HepG2 (cell line): ENCODE data around the gene FGF14. TPM values are rescaled to one million over a fixed set of nuclear protein-coding genes. Genes with fewer than 3 reads are reported as not detected.

Experiments
- ATAC-seq: fragments of 200-7000 bp; cut with Tn5 transposase; 3 replicates; pipeline ENCODE4 v1.9.1; 2020; ENCODE audit warnings: mild to moderate bottlenecking, moderate library complexity
- BruUV-seq: library from RNA; stranded (reverse); fragments of 400-500 nt; replicated peaks from 2 replicates; lab custom pipeline; 2021; lab: Mats Ljungman, UMichigan
- CTCF ChIA-PET: fragments of 300-600 bp; formaldehyde crosslinking; extraction: SDS; loops from one replicate; lab custom pipeline; 2021; ENCODE audit warnings: low total read pairs, inconsistent platforms, low intra/inter-chr PET ratio; lab: Yijun Ruan, JAX
- POLR2A ChIA-PET: fragments of 350-600 bp; sonication (Branson Sonifier 250); formaldehyde crosslinking; loops from one replicate; lab custom pipeline; 2020; ENCODE audit warnings: antibody characterized with exemption, inconsistent platforms; lab: Yijun Ruan, JAX
- DNase-seq: peaks from one replicate; pipeline ENCODE4 v3.0.0-alpha.2; 2015; ENCODE audit warnings: low spot score
- FAIRE-seq: peaks from 3 replicates; lab custom pipeline; 2011; peaks lifted over from hg19 to GRCh38; lab: Jason Lieb, UNC
- H2AFZ ChIP-seq: one replicate; pipeline ENCODE4 v1.6.1; 2011; ENCODE audit warnings: low read length, inconsistent platforms
- H3K27ac ChIP-seq: fragments of 300-600 bp; 3 replicates; pipeline ENCODE4 v1.8.0; 2011; ENCODE audit warnings: mixed run types, mild to moderate bottlenecking, mixed read lengths, low read length, inconsistent platforms; ENCODE audit not compliant: insufficient read depth; ENCODE audit errors: extremely low read length
- H3K27me3 ChIP-seq, 2 experiments: fragments of 200-600 bp in 1 of 2; 2 replicates in 1 of 2; 3 replicates in 1 of 2; pipeline versions ENCODE4 v1.6.0 to v1.8.0; 2011; ENCODE audit warnings: low read length in 2 of 2, mild to moderate bottlenecking in 2 of 2, moderate library complexity in 2 of 2, inconsistent platforms in 1 of 2; ENCODE audit not compliant: insufficient read depth in 2 of 2, control insufficient read depth in 1 of 2
- H3K36me3 ChIP-seq, 2 experiments: fragments of 200-600 bp in 1 of 2; replicated peaks in 1 of 2; 2 replicates in 1 of 2; 3 replicates in 1 of 2; pipeline versions ENCODE4 v1.5.1 to v1.8.0; 2011; ENCODE audit warnings: low read length in 2 of 2, inconsistent platforms in 1 of 2; ENCODE audit not compliant: insufficient read depth in 2 of 2, control insufficient read depth in 1 of 2
- H3K4me1 ChIP-seq: 2 replicates; pipeline ENCODE4 v1.5.1; 2012; ENCODE audit warnings: low read length, inconsistent platforms; ENCODE audit not compliant: insufficient read depth
- H3K4me2 ChIP-seq: 2 replicates; pipeline ENCODE4 v1.6.0; 2011; ENCODE audit warnings: low read depth, low read length, inconsistent platforms
- H3K4me3 ChIP-seq, 3 experiments: fragments of 200-600 bp in 1 of 3; sonication (generic), shearing (Covaris generic) in 1 of 3; replicated peaks in 1 of 3; 2 replicates each; pipeline ENCODE4 v1.5.1; 2011 to 2016; ENCODE audit warnings: low read length in 3 of 3, inconsistent platforms in 2 of 3, low read depth in 2 of 3, mild to moderate bottlenecking in 2 of 3, control low read depth in 1 of 3, mixed read lengths in 1 of 3; ENCODE audit not compliant: insufficient read depth in 1 of 3
- H3K79me2 ChIP-seq: one replicate; pipeline ENCODE4 v1.6.1; 2011; ENCODE audit warnings: low read length, inconsistent platforms; ENCODE audit not compliant: insufficient read depth
- H3K9ac ChIP-seq: 2 replicates; pipeline ENCODE4 v1.6.0; 2011; ENCODE audit warnings: mild to moderate bottlenecking, low read depth, low read length, inconsistent platforms; ENCODE audit not compliant: insufficient read depth
- H3K9me3 ChIP-seq: 2 replicates; pipeline ENCODE4 v1.5.1; 2012; ENCODE audit warnings: mild to moderate bottlenecking, low read length
- H4K20me1 ChIP-seq: 2 replicates; pipeline ENCODE4 v1.6.0; 2011; ENCODE audit warnings: inconsistent platforms, mild to moderate bottlenecking, low read length, moderate library complexity; ENCODE audit not compliant: insufficient read depth
- BRCA1 ChIP-seq: sonication (generic); formaldehyde crosslinking; IDR thresholded peaks from 2 replicates; pipeline ENCODE4 v1.4.0; 2020; ENCODE audit warnings: missing genetic modification reagents
- CBX2 ChIP-seq, 2 experiments: fragments of 200-600 bp in 1 of 2; sonication (generic); formaldehyde crosslinking in 1 of 2; IDR thresholded peaks; 2 replicates each; pipeline versions ENCODE4 v1.7.0 to v1.8.1; 2018 to 2022; ENCODE audit warnings: low read depth in 2 of 2, low read length in 1 of 2, mild to moderate bottlenecking in 1 of 2, missing genetic modification reagents in 1 of 2
- SP5 ChIP-seq: IDR thresholded peaks from 2 replicates; pipeline ENCODE4 v1.6.1; 2016; ENCODE audit warnings: low read depth, borderline replicate concordance
- SRSF1 ChIP-seq: fragments of 200-400 bp; formaldehyde crosslinking; optimal IDR thresholded peaks from 2 replicates; pipeline ENCODE3; 2017; ENCODE audit warnings: mild to moderate bottlenecking, low read depth, low read length, moderate library complexity
- TEAD3 ChIP-seq: optimal IDR thresholded peaks from 2 replicates; pipeline ENCODE3; 2016; ENCODE audit warnings: borderline replicate concordance
- YEATS4 ChIP-seq: sonication (generic); formaldehyde crosslinking; IDR thresholded peaks from 2 replicates; pipeline ENCODE4 v1.4.0; 2020; ENCODE audit warnings: missing genetic modification reagents, borderline replicate concordance
- WGBS: methylation state at CpG from one replicate; pipeline ENCODE4 v1.1.6; 2017; ENCODE audit warnings: low lambda C conversion rate; 5-methylcytosine and 5-hydroxymethylcytosine counted together
- in situ Hi-C: cut with HindIII; loops from 2 replicates; pipeline ENCODE4 v1.10.0; 2017; ENCODE audit warnings: low pct_unique_long_range_greater_than_20kb; ENCODE audit not compliant: extremely low pct_ligation_motif_present
- intact Hi-C: fragments of 100-400 bp; cut with micrococcal nuclease; formaldehyde crosslinking; loops from one replicate; pipeline ENCODE4 v1.10.0; 2022; ENCODE audit not compliant: unreplicated experiment
- polyA plus RNA-seq, 8 experiments: library from polyadenylated mRNA; depleted of rRNA in 3 of 8; stranded (reverse) in 7 of 8; unstranded in 1 of 8; fragments of >200 nt; fragmentation: Illumina TruSeq in 4 of 8; extraction: Trizol in 4 of 8; gene quantifications; 2 replicates each; pipeline versions ENCODE4 v1.2.1 to v1.2.3, GENCODE V29; 2011 to 2016; ENCODE audit warnings: low read depth in 4 of 8, missing spikeins in 1 of 8, mixed read lengths in 1 of 8; ENCODE audit not compliant: insufficient read depth in 1 of 8
- total RNA-seq, 5 experiments: library from RNA; depleted of rRNA; stranded (reverse); fragments of >200 nt; fragmentation: Illumina TruSeq; extraction: Trizol; gene quantifications; 2 replicates each; pipeline ENCODE4 v1.2.3, GENCODE V29; 2016; ENCODE audit warnings: low read depth in 1 of 5
- TF ChIP-seq, protein P1 (sequence below): sonication (generic); formaldehyde crosslinking; IDR thresholded peaks from 2 replicates; pipeline ENCODE4 v1.5.0; 2020; ENCODE audit warnings: missing genetic modification reagents
- TF ChIP-seq, protein P2 (sequence below): sonication (generic); formaldehyde crosslinking; IDR thresholded peaks from 2 replicates; pipeline ENCODE4 v1.4.0; 2020; ENCODE audit warnings: mild to moderate bottlenecking, missing genetic modification reagents, borderline replicate concordance
- TF ChIP-seq, protein P3 (sequence below): sonication (generic); formaldehyde crosslinking; IDR thresholded peaks from 2 replicates; pipeline ENCODE4 v1.8.1; 2023; ENCODE audit warnings: mild to moderate bottlenecking, missing genetic modification reagents
- TF ChIP-seq, protein P4 (sequence below): sonication (generic); formaldehyde crosslinking; IDR thresholded peaks from 2 replicates; pipeline ENCODE4 v1.4.0; 2020; ENCODE audit warnings: missing genetic modification reagents
- TF ChIP-seq, protein P5 (sequence below): sonication (generic); formaldehyde crosslinking; IDR thresholded peaks from 2 replicates; pipeline ENCODE4 v1.8.0; 2022; ENCODE audit warnings: missing genetic modification reagents, mild to moderate bottlenecking, inconsistent platforms, borderline replicate concordance

Gene FGF14
- total and polyA plus RNA-seq, 2 of the 13 experiments (the other 11 are each of a cell fraction or from before 2014, with no cell fraction given) = not detected

DNA sequence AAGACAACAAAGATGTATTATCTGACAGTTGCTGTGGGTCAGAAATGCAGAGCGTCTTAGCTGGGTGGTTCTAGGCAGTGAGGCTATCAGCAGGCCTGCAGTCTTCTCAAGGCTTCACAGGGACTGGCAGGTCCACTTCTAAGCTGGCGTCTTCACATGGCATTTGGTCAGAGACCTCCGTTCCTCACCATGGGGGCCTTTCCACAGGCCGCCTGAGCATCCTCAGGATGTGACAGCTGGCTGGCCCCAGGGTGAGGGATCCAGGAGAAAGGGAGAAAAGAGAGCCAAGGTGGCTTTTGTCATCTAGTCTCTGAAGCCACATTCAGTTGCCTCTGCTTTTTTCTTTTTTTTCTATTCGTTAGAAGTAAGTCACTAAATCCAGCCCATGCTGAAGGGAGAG, 50.3 kb downstream of the FGF14 start:
- Histone ChIP-seq H2AFZ (no peak overlapping the region), H3K4me2 (no peak overlapping the region), H3K79me2 (no peaks in the 10 kb centered on the region), H3K27ac (no peak overlapping the region), H3K9me3 (no peaks in the 10 kb centered on the region), H3K27me3 (no peaks in the 10 kb centered on the region; a peak in 1 of 5 replicates), H3K4me1 (no peaks in the 10 kb centered on the region), H3K4me3 (no peak overlapping the region), H4K20me1 (no peaks in the 10 kb centered on the region), H3K9ac (no peak overlapping the region), H3K36me3 (no peaks in the 10 kb centered on the region)
- intact Hi-C loops (no loop called here), in situ Hi-C loops (no loop called here)
- ChIA-PET POLR2A (no interaction called here), CTCF (no interaction called here)
- DNase-seq (no peak), ATAC-seq (no peak), FAIRE-seq (no peak)
- BruUV-seq = no TSS peak
- 8% methylated on average over 4 of the region's 5 CpGs for WGBS
- TF ChIP-seq, protein P1, sequence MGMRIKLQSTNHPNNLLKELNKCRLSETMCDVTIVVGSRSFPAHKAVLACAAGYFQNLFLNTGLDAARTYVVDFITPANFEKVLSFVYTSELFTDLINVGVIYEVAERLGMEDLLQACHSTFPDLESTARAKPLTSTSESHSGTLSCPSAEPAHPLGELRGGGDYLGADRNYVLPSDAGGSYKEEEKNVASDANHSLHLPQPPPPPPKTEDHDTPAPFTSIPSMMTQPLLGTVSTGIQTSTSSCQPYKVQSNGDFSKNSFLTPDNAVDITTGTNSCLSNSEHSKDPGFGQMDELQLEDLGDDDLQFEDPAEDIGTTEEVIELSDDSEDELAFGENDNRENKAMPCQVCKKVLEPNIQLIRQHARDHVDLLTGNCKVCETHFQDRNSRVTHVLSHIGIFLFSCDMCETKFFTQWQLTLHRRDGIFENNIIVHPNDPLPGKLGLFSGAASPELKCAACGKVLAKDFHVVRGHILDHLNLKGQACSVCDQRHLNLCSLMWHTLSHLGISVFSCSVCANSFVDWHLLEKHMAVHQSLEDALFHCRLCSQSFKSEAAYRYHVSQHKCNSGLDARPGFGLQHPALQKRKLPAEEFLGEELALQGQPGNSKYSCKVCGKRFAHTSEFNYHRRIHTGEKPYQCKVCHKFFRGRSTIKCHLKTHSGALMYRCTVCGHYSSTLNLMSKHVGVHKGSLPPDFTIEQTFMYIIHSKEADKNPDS (CRISPR knock-in tag) = no peak
- TF ChIP-seq, protein P2, sequence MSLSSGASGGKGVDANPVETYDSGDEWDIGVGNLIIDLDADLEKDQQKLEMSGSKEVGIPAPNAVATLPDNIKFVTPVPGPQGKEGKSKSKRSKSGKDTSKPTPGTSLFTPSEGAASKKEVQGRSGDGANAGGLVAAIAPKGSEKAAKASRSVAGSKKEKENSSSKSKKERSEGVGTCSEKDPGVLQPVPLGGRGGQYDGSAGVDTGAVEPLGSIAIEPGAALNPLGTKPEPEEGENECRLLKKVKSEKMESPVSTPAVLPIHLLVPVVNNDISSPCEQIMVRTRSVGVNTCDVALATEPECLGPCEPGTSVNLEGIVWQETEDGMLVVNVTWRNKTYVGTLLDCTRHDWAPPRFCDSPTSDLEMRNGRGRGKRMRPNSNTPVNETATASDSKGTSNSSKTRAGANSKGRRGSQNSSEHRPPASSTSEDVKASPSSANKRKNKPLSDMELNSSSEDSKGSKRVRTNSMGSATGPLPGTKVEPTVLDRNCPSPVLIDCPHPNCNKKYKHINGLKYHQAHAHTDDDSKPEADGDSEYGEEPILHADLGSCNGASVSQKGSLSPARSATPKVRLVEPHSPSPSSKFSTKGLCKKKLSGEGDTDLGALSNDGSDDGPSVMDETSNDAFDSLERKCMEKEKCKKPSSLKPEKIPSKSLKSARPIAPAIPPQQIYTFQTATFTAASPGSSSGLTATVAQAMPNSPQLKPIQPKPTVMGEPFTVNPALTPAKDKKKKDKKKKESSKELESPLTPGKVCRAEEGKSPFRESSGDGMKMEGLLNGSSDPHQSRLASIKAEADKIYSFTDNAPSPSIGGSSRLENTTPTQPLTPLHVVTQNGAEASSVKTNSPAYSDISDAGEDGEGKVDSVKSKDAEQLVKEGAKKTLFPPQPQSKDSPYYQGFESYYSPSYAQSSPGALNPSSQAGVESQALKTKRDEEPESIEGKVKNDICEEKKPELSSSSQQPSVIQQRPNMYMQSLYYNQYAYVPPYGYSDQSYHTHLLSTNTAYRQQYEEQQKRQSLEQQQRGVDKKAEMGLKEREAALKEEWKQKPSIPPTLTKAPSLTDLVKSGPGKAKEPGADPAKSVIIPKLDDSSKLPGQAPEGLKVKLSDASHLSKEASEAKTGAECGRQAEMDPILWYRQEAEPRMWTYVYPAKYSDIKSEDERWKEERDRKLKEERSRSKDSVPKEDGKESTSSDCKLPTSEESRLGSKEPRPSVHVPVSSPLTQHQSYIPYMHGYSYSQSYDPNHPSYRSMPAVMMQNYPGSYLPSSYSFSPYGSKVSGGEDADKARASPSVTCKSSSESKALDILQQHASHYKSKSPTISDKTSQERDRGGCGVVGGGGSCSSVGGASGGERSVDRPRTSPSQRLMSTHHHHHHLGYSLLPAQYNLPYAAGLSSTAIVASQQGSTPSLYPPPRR (CRISPR knock-in tag) = no peak
- TF ChIP-seq SP5 (no peak), YEATS4 (no peak), SRSF1 (no peak), CBX2 (IDR thresholded peaks at IDR 0.05; ENCODE audit: low read depth, low read length) (no peak), CBX2 (CRISPR knock-in tag; IDR thresholded peaks at IDR 0.05; ENCODE audit: low read depth) (no peak), BRCA1 (CRISPR knock-in tag) (no peak), TEAD3 (CRISPR knock-in tag) (no peak)
- TF ChIP-seq, protein P3, sequence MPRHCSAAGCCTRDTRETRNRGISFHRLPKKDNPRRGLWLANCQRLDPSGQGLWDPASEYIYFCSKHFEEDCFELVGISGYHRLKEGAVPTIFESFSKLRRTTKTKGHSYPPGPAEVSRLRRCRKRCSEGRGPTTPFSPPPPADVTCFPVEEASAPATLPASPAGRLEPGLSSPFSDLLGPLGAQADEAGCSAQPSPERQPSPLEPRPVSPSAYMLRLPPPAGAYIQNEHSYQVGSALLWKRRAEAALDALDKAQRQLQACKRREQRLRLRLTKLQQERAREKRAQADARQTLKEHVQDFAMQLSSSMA (CRISPR knock-in tag) = no peak
- TF ChIP-seq, protein P4, sequence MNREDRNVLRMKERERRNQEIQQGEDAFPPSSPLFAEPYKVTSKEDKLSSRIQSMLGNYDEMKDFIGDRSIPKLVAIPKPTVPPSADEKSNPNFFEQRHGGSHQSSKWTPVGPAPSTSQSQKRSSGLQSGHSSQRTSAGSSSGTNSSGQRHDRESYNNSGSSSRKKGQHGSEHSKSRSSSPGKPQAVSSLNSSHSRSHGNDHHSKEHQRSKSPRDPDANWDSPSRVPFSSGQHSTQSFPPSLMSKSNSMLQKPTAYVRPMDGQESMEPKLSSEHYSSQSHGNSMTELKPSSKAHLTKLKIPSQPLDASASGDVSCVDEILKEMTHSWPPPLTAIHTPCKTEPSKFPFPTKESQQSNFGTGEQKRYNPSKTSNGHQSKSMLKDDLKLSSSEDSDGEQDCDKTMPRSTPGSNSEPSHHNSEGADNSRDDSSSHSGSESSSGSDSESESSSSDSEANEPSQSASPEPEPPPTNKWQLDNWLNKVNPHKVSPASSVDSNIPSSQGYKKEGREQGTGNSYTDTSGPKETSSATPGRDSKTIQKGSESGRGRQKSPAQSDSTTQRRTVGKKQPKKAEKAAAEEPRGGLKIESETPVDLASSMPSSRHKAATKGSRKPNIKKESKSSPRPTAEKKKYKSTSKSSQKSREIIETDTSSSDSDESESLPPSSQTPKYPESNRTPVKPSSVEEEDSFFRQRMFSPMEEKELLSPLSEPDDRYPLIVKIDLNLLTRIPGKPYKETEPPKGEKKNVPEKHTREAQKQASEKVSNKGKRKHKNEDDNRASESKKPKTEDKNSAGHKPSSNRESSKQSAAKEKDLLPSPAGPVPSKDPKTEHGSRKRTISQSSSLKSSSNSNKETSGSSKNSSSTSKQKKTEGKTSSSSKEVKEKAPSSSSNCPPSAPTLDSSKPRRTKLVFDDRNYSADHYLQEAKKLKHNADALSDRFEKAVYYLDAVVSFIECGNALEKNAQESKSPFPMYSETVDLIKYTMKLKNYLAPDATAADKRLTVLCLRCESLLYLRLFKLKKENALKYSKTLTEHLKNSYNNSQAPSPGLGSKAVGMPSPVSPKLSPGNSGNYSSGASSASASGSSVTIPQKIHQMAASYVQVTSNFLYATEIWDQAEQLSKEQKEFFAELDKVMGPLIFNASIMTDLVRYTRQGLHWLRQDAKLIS (CRISPR knock-in tag) = no peak
- TF ChIP-seq, protein P5, sequence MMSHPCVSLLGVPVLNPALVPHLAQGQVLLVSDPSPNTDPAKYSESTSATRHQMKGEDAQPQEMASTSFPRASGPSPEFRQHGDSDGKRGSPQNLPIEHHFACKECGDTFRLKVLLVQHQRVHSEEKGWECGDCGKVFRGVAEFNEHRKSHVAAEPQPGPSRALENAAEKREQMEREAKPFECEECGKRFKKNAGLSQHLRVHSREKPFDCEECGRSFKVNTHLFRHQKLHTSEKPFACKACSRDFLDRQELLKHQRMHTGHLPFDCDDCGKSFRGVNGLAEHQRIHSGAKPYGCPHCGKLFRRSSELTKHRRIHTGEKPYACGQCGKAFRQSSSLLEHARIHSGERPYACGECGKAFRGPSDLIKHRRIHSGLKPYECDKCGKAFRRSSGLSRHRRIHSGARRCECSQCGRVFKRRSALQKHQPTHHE = no peak
